GM23338 (cell line): ENCODE measurements around the gene SUSD1.

Experiments used
- CREB1 ChIP-seq: fragments of 250-450 bp; sonication (Bioruptor Pico); IDR thresholded peaks from 2 replicates; pipeline ENCODE4 v1.5.0; 2020; ENCODE audit warnings: low read depth, mild to moderate bottlenecking, moderate library complexity
- EZH2 ChIP-seq: fragments of 200-600 bp; sonication (generic); IDR thresholded peaks from one replicate; pipeline ENCODE4 v1.8.0; 2017; ENCODE audit warnings: antibody characterized with exemption, mild to moderate bottlenecking, low read depth; ENCODE audit not compliant: unreplicated experiment
- EZH2phosphoT487 ChIP-seq: fragments of 200-600 bp; sonication (generic); IDR thresholded peaks from one replicate; pipeline ENCODE4 v1.8.1; 2018; ENCODE audit warnings: antibody characterized with exemption; ENCODE audit not compliant: unreplicated experiment
- POLR2AphosphoS5 ChIP-seq: IDR thresholded peaks from 2 replicates; pipeline ENCODE4 v1.6.1; 2016; ENCODE audit warnings: antibody characterized with exemption, low read depth
- REST ChIP-seq: IDR thresholded peaks from one replicate; pipeline ENCODE4 v1.6.1; 2018; ENCODE audit warnings: antibody characterized with exemption; ENCODE audit not compliant: unreplicated experiment
- ZNF114 ChIP-seq: fragments of 250-450 bp; sonication (Bioruptor Pico); IDR thresholded peaks from 2 replicates; pipeline ENCODE4 v1.5.0; 2020; ENCODE audit warnings: mild to moderate bottlenecking, moderate library complexity
- TF ChIP-seq, protein P1 (sequence below), 2 experiments: fragments of 200-600 bp in 1 of 2; sonication (generic) in 1 of 2; conservative IDR thresholded peaks; 2 replicates each; pipeline versions ENCODE4 v1.5.1 to v1.6.1; 2016 to 2017; ENCODE audit warnings: antibody characterized with exemption in 2 of 2, low read depth in 2 of 2, mild to moderate bottlenecking in 2 of 2, moderate library complexity in 1 of 2

DNA sequence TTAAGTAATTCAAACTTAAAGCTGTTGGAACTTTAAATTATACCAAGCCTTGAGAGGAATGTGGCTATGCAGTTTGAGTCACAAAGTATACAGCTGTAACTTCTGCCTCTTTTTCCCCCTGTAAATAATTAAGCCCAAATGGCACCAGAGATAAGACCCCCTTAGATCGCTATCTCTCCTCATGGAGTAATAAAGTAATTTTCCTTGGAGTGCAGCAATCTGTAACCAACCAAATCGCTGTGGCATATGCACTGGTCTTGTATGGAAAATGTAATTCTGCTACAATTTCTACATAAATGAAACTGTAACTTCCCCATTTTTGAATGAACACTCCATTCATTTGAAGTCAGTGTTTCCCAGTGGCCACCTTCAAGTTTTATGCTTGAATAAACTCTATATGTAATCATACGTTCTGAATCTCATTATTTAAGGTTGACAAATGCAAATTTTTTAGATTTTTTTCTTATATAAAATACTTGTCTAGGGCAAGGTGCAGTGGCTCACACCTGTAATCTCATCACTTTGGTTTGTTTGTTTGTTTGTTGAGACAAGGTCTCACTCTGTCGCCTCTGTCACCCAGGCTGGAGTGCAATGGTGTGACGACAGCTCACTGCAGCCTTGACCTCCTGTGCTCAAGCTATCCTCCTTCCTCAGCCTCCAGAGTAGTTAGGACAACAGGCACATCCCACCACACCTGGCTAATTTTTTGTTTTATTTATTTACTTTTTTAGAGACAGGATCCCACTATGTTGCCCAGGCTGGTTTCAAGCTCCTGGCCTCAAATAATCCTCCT lies 12.3 kb downstream of the SUSD1 start:
- TF ChIP-seq EZH2 (no peak), ZNF114 (no peak), POLR2AphosphoS5 (no peak), REST (no peak), CREB1 (CRISPR knock-in tag) (no peak), EZH2phosphoT487 (no peak)
- TF ChIP-seq, protein P1, sequence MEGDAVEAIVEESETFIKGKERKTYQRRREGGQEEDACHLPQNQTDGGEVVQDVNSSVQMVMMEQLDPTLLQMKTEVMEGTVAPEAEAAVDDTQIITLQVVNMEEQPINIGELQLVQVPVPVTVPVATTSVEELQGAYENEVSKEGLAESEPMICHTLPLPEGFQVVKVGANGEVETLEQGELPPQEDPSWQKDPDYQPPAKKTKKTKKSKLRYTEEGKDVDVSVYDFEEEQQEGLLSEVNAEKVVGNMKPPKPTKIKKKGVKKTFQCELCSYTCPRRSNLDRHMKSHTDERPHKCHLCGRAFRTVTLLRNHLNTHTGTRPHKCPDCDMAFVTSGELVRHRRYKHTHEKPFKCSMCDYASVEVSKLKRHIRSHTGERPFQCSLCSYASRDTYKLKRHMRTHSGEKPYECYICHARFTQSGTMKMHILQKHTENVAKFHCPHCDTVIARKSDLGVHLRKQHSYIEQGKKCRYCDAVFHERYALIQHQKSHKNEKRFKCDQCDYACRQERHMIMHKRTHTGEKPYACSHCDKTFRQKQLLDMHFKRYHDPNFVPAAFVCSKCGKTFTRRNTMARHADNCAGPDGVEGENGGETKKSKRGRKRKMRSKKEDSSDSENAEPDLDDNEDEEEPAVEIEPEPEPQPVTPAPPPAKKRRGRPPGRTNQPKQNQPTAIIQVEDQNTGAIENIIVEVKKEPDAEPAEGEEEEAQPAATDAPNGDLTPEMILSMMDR (conservative IDR thresholded peaks at IDR 0.05; ENCODE audit: low read depth in 2 of 2) = no peak
